Neural cell (in vitro differentiated cells): ENCODE data around the gene PLCB1. TPM values are rescaled to one million over a fixed set of nuclear protein-coding genes. Genes with fewer than 3 reads are reported as not detected.

Source experiments
- H2AFZ ChIP-seq: fragments of 200-600, 300-800 bp; sonication (generic), shearing (Covaris generic); 2 replicates; pipeline ENCODE4 v1.6.0; 2014; ENCODE audit warnings: low read depth, mild to moderate bottlenecking, antibody characterized with exemption, low read length, moderate library complexity
- H3F3A ChIP-seq: fragments of 200-600 bp; shearing (Covaris generic); 2 replicates; pipeline ENCODE4 v1.6.1; 2016; ENCODE audit warnings: mild to moderate bottlenecking, moderate library complexity, mixed read lengths, antibody characterized with exemption, low read length; ENCODE audit not compliant: insufficient read depth, poor library complexity, severe bottlenecking
- H3K27ac ChIP-seq: fragments of 200-600, 300-800 bp; sonication (generic), shearing (Covaris generic); 2 replicates; pipeline ENCODE4 v1.5.1; 2014; ENCODE audit warnings: mild to moderate bottlenecking, low read length, moderate library complexity
- H3K27me3 ChIP-seq: fragments of 300-800, 200-600 bp; sonication (generic), shearing (Covaris generic); 2 replicates; pipeline ENCODE4 v1.6.0; 2014; ENCODE audit warnings: mild to moderate bottlenecking, low read depth, low read length, moderate library complexity; ENCODE audit not compliant: insufficient read depth
- H3K36me3 ChIP-seq: fragments of 300-800, 200-600 bp; sonication (generic), shearing (Covaris generic); 2 replicates; pipeline ENCODE4 v1.5.1; 2014; ENCODE audit warnings: mild to moderate bottlenecking, antibody characterized with exemption, low read length, moderate library complexity; ENCODE audit not compliant: insufficient read depth
- H3K4me2 ChIP-seq: fragments of 300-800, 200-600 bp; sonication (generic), shearing (Covaris generic); 2 replicates; pipeline ENCODE4 v1.6.0; 2014; ENCODE audit warnings: mild to moderate bottlenecking, low read length
- H3K4me3 ChIP-seq: fragments of 300-800, 200-600 bp; sonication (generic), shearing (Covaris generic); 2 replicates; pipeline ENCODE4 v1.5.1; 2014; ENCODE audit warnings: mild to moderate bottlenecking, low read length, moderate library complexity
- H3K79me2 ChIP-seq: fragments of 200-600 bp; shearing (Covaris generic); replicated peaks from 2 replicates; pipeline ENCODE4 v1.6.0; 2014; ENCODE audit warnings: mild to moderate bottlenecking, low read length, moderate library complexity; ENCODE audit not compliant: insufficient read depth
- H3K9ac ChIP-seq: fragments of 300-800, 200-600 bp; sonication (generic), shearing (Covaris generic); 2 replicates; pipeline ENCODE4 v1.6.1; 2016; ENCODE audit warnings: mild to moderate bottlenecking, low read length, mixed read lengths
- H3K9me2 ChIP-seq: fragments of 200-600 bp; shearing (Covaris generic); 2 replicates; pipeline ENCODE4 v1.6.1; 2016; ENCODE audit warnings: mild to moderate bottlenecking, low read length, mixed read lengths; ENCODE audit not compliant: insufficient read depth
- H3K9me3 ChIP-seq: fragments of 200-600, 300-800 bp; sonication (generic), shearing (Covaris generic); 2 replicates; pipeline ENCODE4 v1.6.1; 2016; ENCODE audit warnings: mild to moderate bottlenecking, mixed run types, low read length, moderate library complexity, mixed read lengths
- H4K20me1 ChIP-seq: fragments of 200-600 bp; shearing (Covaris generic); 2 replicates; pipeline ENCODE4 v1.6.1; 2016; ENCODE audit warnings: mild to moderate bottlenecking, mixed run types; ENCODE audit not compliant: insufficient read depth
- CTCF ChIP-seq: fragments of 450-650 bp; IDR thresholded peaks from 2 replicates; pipeline ENCODE4 v1.5.1; 2014; ENCODE audit warnings: antibody characterized with exemption, mild to moderate bottlenecking, moderate library complexity; ENCODE audit not compliant: poor library complexity, severe bottlenecking
- EP300 ChIP-seq: fragments of 450-650 bp; conservative IDR thresholded peaks from 2 replicates; pipeline ENCODE4 v1.6.1; 2014; ENCODE audit warnings: antibody characterized with exemption, mild to moderate bottlenecking, moderate library complexity; ENCODE audit not compliant: poor library complexity, severe bottlenecking
- EZH2 ChIP-seq: fragments of 200-600, 300-800 bp; shearing (Covaris generic), sonication (generic); IDR thresholded peaks from 2 replicates; pipeline ENCODE4 v1.6.1; 2014; ENCODE audit warnings: antibody characterized with exemption, low read length, borderline replicate concordance, mild to moderate bottlenecking; ENCODE audit not compliant: insufficient read depth, poor library complexity, severe bottlenecking
- MXI1 ChIP-seq: fragments of 450-650 bp; conservative IDR thresholded peaks from 2 replicates; pipeline ENCODE4 v1.6.1; 2014; ENCODE audit warnings: antibody characterized with exemption, mild to moderate bottlenecking; ENCODE audit not compliant: poor library complexity, severe bottlenecking
- POLR2AphosphoS5 ChIP-seq: IDR thresholded peaks from 2 replicates; pipeline ENCODE4 v1.6.1; 2012
- RAD21 ChIP-seq: fragments of 450-650 bp; conservative IDR thresholded peaks from 2 replicates; pipeline ENCODE4 v1.6.1; 2014; ENCODE audit warnings: antibody characterized with exemption, mild to moderate bottlenecking, moderate library complexity
- REST ChIP-seq: IDR thresholded peaks from 2 replicates; pipeline ENCODE4 v1.6.1; 2012; ENCODE audit warnings: borderline replicate concordance
- SMC3 ChIP-seq: fragments of 450-650 bp; conservative IDR thresholded peaks from 2 replicates; pipeline ENCODE4 v1.6.1; 2014; ENCODE audit warnings: antibody characterized with exemption, mild to moderate bottlenecking, moderate library complexity; ENCODE audit not compliant: poor library complexity
- TAF1 ChIP-seq: IDR thresholded peaks from 2 replicates; pipeline ENCODE4 v1.6.1; 2012; ENCODE audit warnings: low read depth
- polyA plus RNA-seq: library from polyadenylated mRNA; depleted of rRNA; stranded (reverse); fragments of >200 nt; gene quantifications from 2 replicates; pipeline ENCODE4 v1.2.3, GENCODE V29; 2014

The PLCB1 gene
- polyA plus RNA-seq, 1 donor from 2014 or later: 11.4 TPM

- H3K27me3 ChIP-seq: no peaks in the 10 kb centered on the region
- H3K4me2 ChIP-seq: no peak overlapping the region
- no peak overlapping the region for H3K9ac ChIP-seq
- no peaks in the 10 kb centered on the region for H3K36me3 ChIP-seq
- TF ChIP-seq TAF1 (no peak), EP300 (no peak), EZH2 (no peak), POLR2AphosphoS5 (no peak)
- H3K9me3 ChIP-seq: no peaks in the 10 kb centered on the region
- no peak overlapping the region for H3K4me3 ChIP-seq
- no peaks in the 10 kb centered on the region for H4K20me1 ChIP-seq
- H3K79me2 ChIP-seq: no peaks in the 10 kb centered on the region
- no peak overlapping the region for H2AFZ ChIP-seq
- H3F3A ChIP-seq: no peaks in the 10 kb centered on the region
- H3K27ac ChIP-seq: no peak overlapping the region
- no peaks in the 10 kb centered on the region for H3K9me2 ChIP-seq
These were observed 748.2 kb downstream of the PLCB1 start for GRCh38 chr20:8880085-8880853.

GRCh38 chr20:8891039-8891438 is 759.0 kb downstream of the PLCB1 start:
- no peaks in the 10 kb centered on the region for H3F3A ChIP-seq
- H3K79me2 ChIP-seq: no peaks in the 10 kb centered on the region
- H3K27me3 ChIP-seq: no peaks in the 10 kb centered on the region
- H4K20me1 ChIP-seq: no peaks in the 10 kb centered on the region
- TF ChIP-seq POLR2AphosphoS5 (no peak), MXI1 (no peak), REST (no peak), EZH2 (no peak), EP300 (no peak), CTCF (no peak)
- H3K4me2 ChIP-seq: no peak overlapping the region
- no peaks in the 10 kb centered on the region for H3K9me2 ChIP-seq
- H2AFZ ChIP-seq: no peak overlapping the region
- H3K27ac ChIP-seq: no peak overlapping the region
- H3K9ac ChIP-seq: no peak overlapping the region
- no peaks in the 10 kb centered on the region for H3K9me3 ChIP-seq
- no peaks in the 10 kb centered on the region for H3K36me3 ChIP-seq
- no peak overlapping the region for H3K4me3 ChIP-seq

- no peak overlapping the region for H2AFZ ChIP-seq
- no peaks in the 10 kb centered on the region for H3K9me3 ChIP-seq
- no peak overlapping the region for H3K27ac ChIP-seq
- no peak overlapping the region for H3K4me3 ChIP-seq
- no peak overlapping the region for H3K9ac ChIP-seq
- H3F3A ChIP-seq: no peaks in the 10 kb centered on the region
- H3K4me2 ChIP-seq: no peak overlapping the region
- no peaks in the 10 kb centered on the region for H3K36me3 ChIP-seq
- H3K9me2 ChIP-seq: no peaks in the 10 kb centered on the region
- H4K20me1 ChIP-seq: no peaks in the 10 kb centered on the region
- H3K27me3 ChIP-seq: no peaks in the 10 kb centered on the region
- H3K79me2 ChIP-seq: no peaks in the 10 kb centered on the region
- no peak for TF ChIP-seq CTCF
- TF ChIP-seq EZH2: no peak
- TF ChIP-seq POLR2AphosphoS5: no peak
- no peak for TF ChIP-seq RAD21
- no peak for TF ChIP-seq TAF1
- no peak for TF ChIP-seq MXI1
- TF ChIP-seq EP300: no peak
- TF ChIP-seq SMC3: no peak
These were observed 763.4 kb downstream of the PLCB1 start for GRCh38 chr20:8895472-8895871.
